ENCODE data around the gene EPHA5.

DNA sequence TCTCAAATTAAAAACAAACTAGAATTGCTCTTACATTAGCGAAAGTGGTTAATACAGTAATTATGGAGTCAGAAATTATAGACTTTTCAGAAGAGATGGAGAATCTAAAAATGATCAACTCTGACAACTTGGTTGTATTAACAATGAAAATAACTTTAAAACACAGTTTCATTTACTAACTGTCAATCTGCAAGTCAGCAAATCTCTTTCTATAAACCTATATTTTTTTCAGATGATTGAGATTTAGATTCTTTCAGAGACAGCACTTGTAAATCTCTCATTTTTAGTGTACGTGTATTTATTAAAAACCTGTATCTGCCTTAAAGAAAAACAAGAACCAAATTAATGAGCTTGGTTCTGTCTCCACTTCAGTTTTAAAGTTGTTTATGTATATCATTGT, 311.4 kb downstream of the EPHA5 start:
- TF ChIP-seq CXXC5 (CRISPR knock-in tag; IDR thresholded peaks at IDR 0.05) (no peak), HMGN3 (IDR thresholded peaks at IDR 0.05; ENCODE audit: borderline replicate concordance, extremely low read depth, insufficient read length, low read depth, low read length) (no peak), FOXJ3 (CRISPR knock-in tag; IDR thresholded peaks at IDR 0.05) (no peak), ZBTB7A (IDR thresholded peaks at IDR 0.05; ENCODE audit: borderline replicate concordance, control insufficient read depth, low read depth, low read length) (no peak), POLR2A (conservative IDR thresholded peaks at IDR 0.05) (no peak)
- TF ChIP-seq, protein P1, sequence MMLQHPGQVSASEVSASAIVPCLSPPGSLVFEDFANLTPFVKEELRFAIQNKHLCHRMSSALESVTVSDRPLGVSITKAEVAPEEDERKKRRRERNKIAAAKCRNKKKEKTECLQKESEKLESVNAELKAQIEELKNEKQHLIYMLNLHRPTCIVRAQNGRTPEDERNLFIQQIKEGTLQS (IDR thresholded peaks at IDR 0.05): no peak
- TF ChIP-seq, protein P1 (CRISPR knock-in tag; conservative IDR thresholded peaks at IDR 0.05): no peak

All from K562 (cell line).